H9 (cell line): ENCODE data around the gene SRPK2. TPM values are rescaled to one million over a fixed set of nuclear protein-coding genes. Genes with fewer than 3 reads are reported as not detected.

ENCODE experiments used
- DNase-seq: peaks from one replicate; pipeline ENCODE4 v3.0.0-alpha.2; 2017
- H2AFZ ChIP-seq: one replicate; pipeline ENCODE4 v1.6.1; 2013; ENCODE audit warnings: mild to moderate bottlenecking, low read length, control low read depth, moderate library complexity
- H2AK5ac ChIP-seq: 2 replicates; pipeline ENCODE4 v1.6.1; 2013; ENCODE audit warnings: low read length, control low read depth, mixed read lengths; ENCODE audit not compliant: insufficient read length
- H2BK120ac ChIP-seq: one replicate; pipeline ENCODE4 v1.6.1; 2013; ENCODE audit warnings: low read depth, mild to moderate bottlenecking, low read length, control low read depth, inconsistent platforms; ENCODE audit not compliant: poor library complexity, severe bottlenecking
- H2BK12ac ChIP-seq: 2 replicates; pipeline ENCODE4 v1.6.1; 2013; ENCODE audit warnings: low read length, control low read depth, mixed read lengths, low read depth; ENCODE audit not compliant: insufficient read length
- H2BK15ac ChIP-seq: 2 replicates; pipeline ENCODE4 v1.6.1; 2013; ENCODE audit warnings: low read depth, low read length, control low read depth
- H2BK20ac ChIP-seq: one replicate; pipeline ENCODE4 v1.6.1; 2013; ENCODE audit warnings: low read depth, mild to moderate bottlenecking, low read length, control low read depth, inconsistent platforms; ENCODE audit not compliant: poor library complexity, severe bottlenecking
- H2BK5ac ChIP-seq: 2 replicates; pipeline ENCODE4 v1.6.1; 2013; ENCODE audit warnings: low read length, control low read depth, mixed read lengths; ENCODE audit not compliant: insufficient read length
- H3K14ac ChIP-seq: 2 replicates; pipeline ENCODE4 v1.6.1; 2013; ENCODE audit warnings: low read length, control low read depth; ENCODE audit not compliant: insufficient read depth
- H3K18ac ChIP-seq: 2 replicates; pipeline ENCODE4 v1.6.1; 2013; ENCODE audit warnings: low read depth, mild to moderate bottlenecking, mixed read lengths, low read length, control low read depth; ENCODE audit not compliant: insufficient read length
- H3K23ac ChIP-seq: 2 replicates; pipeline ENCODE4 v1.6.1; 2013; ENCODE audit warnings: low read length, control low read depth, mixed read lengths, low read depth; ENCODE audit not compliant: insufficient read length
- H3K23me2 ChIP-seq: 2 replicates; pipeline ENCODE4 v1.6.1; 2013; ENCODE audit warnings: low read depth, mild to moderate bottlenecking, mixed read lengths, low read length, control low read depth; ENCODE audit not compliant: insufficient read length, poor library complexity, severe bottlenecking
- H3K27ac ChIP-seq: 2 replicates; pipeline ENCODE4 v1.5.1; 2013; ENCODE audit warnings: low read length, control low read depth, mixed read lengths, low read depth; ENCODE audit not compliant: insufficient read length
- H3K27me3 ChIP-seq: 2 replicates; pipeline ENCODE4 v1.6.1; 2013; ENCODE audit warnings: low read length, control low read depth, inconsistent platforms; ENCODE audit not compliant: insufficient read depth
- H3K4ac ChIP-seq: 2 replicates; pipeline ENCODE4 v1.6.1; 2013; ENCODE audit warnings: low read depth, mild to moderate bottlenecking, control low read depth, inconsistent platforms, low read length, moderate library complexity
- H3K4me1 ChIP-seq: 2 replicates; pipeline ENCODE4 v1.6.1; 2013; ENCODE audit warnings: low read length, control low read depth, inconsistent platforms; ENCODE audit not compliant: insufficient read depth
- H3K4me2 ChIP-seq: 2 replicates; pipeline ENCODE4 v1.6.1; 2013; ENCODE audit warnings: low read length, control low read depth, mixed read lengths; ENCODE audit not compliant: insufficient read length, insufficient read depth
- H3K56ac ChIP-seq: 2 replicates; pipeline ENCODE4 v1.6.1; 2013; ENCODE audit warnings: low read depth, mild to moderate bottlenecking, mixed read lengths, low read length, control low read depth; ENCODE audit not compliant: insufficient read length
- H3K79me1 ChIP-seq: 2 replicates; pipeline ENCODE4 v1.6.1; 2013; ENCODE audit warnings: low read depth, mild to moderate bottlenecking, moderate library complexity, low read length, control low read depth, inconsistent platforms; ENCODE audit not compliant: insufficient read depth, poor library complexity, severe bottlenecking
- H3K79me2 ChIP-seq: 2 replicates; pipeline ENCODE4 v1.6.1; 2013; ENCODE audit warnings: low read length, control low read depth, inconsistent platforms; ENCODE audit not compliant: insufficient read depth
- H3K9ac ChIP-seq: 2 replicates; pipeline ENCODE4 v1.6.1; 2013; ENCODE audit warnings: low read length, control low read depth, mixed read lengths; ENCODE audit not compliant: insufficient read length; ENCODE audit errors: extremely low read depth
- H3K9me3 ChIP-seq: one replicate; pipeline ENCODE4 v1.6.1; 2013; ENCODE audit warnings: low read depth, low read length, inconsistent platforms; ENCODE audit not compliant: control insufficient read depth
- H3T11ph ChIP-seq: one replicate; pipeline ENCODE4 v1.6.1; 2013; ENCODE audit warnings: mild to moderate bottlenecking, low read length, control low read depth, inconsistent platforms
- H4K20me1 ChIP-seq: one replicate; pipeline ENCODE4 v1.6.1; 2013; ENCODE audit not compliant: control insufficient read depth, insufficient read length, insufficient read depth
- H4K5ac ChIP-seq: 2 replicates; pipeline ENCODE4 v1.6.1; 2013; ENCODE audit warnings: low read depth, mild to moderate bottlenecking, mixed read lengths, low read length, control low read depth; ENCODE audit not compliant: insufficient read length
- H4K8ac ChIP-seq: replicated peaks from 2 replicates; pipeline ENCODE4 v1.6.1; 2013; ENCODE audit warnings: low read length, control low read depth, mixed read lengths, low read depth; ENCODE audit not compliant: insufficient read length
- H4K91ac ChIP-seq: 2 replicates; pipeline ENCODE4 v1.6.1; 2013; ENCODE audit warnings: low read depth, mild to moderate bottlenecking, moderate library complexity, mixed read lengths, low read length, control low read depth; ENCODE audit not compliant: insufficient read length
- H3K27ac Mint-ChIP-seq, 3 experiments: 2 replicates in 2 of 3; 3 replicates in 1 of 3; pipeline ENCODE4 v1.8.0; 2020 to 2021; ENCODE audit warnings: mixed read lengths in 3 of 3, mild to moderate bottlenecking in 1 of 3, moderate library complexity in 1 of 3
- H3K27me3 Mint-ChIP-seq: 2 replicates; pipeline ENCODE4 v1.8.0; 2021; ENCODE audit warnings: low read depth, mild to moderate bottlenecking, moderate library complexity, mixed read lengths
- H3K36me3 Mint-ChIP-seq, 3 experiments: 2 replicates in 2 of 3; 3 replicates in 1 of 3; pipeline ENCODE4 v1.8.0; 2020 to 2021; ENCODE audit warnings: low read depth in 3 of 3, mixed read lengths in 3 of 3; ENCODE audit not compliant: insufficient read depth in 1 of 3
- H3K4me1 Mint-ChIP-seq, 2 experiments: 2 replicates each; pipeline ENCODE4 v1.8.0; 2020; ENCODE audit warnings: mixed read lengths in 2 of 2
- H3K4me3 Mint-ChIP-seq, 2 experiments: 2 replicates in 1 of 2; 3 replicates in 1 of 2; pipeline ENCODE4 v1.8.0; 2020 to 2021; ENCODE audit warnings: mild to moderate bottlenecking in 2 of 2, mixed read lengths in 2 of 2, moderate library complexity in 1 of 2
- H3K9me3 Mint-ChIP-seq, 2 experiments: 2 replicates in 1 of 2; 3 replicates in 1 of 2; pipeline ENCODE4 v1.8.0; 2020; ENCODE audit warnings: mild to moderate bottlenecking in 2 of 2, mixed read lengths in 2 of 2, moderate library complexity in 1 of 2
- WGBS: extraction: QIAGEN DNeasy Blood & Tissue Kit; methylation state at CpG from one replicate; pipeline ENCODE4 v1.1.7; 2013; ENCODE audit warnings: missing lambda C conversion rate, low lambda C conversion rate, mixed read lengths; ENCODE audit not compliant: insufficient read length; ENCODE audit errors: extremely low coverage; 5-methylcytosine and 5-hydroxymethylcytosine counted together
- total RNA-seq: library from RNA; stranded (reverse); gene quantifications from 2 replicates; pipeline ENCODE4 v1.2.1, GENCODE V29; 2021
- TF ChIP-seq, protein P1 (sequence below): fragments of 200-600 bp; sonication (generic); conservative IDR thresholded peaks from 3 replicates; pipeline ENCODE4 v1.8.0; 2021; ENCODE audit warnings: antibody characterized with exemption, mild to moderate bottlenecking

SRPK2 gene
- total RNA-seq, 1 experiment from 2014 or later = 41.1 TPM

GRCh38 chr7:105096306-105096705 is 292.4 kb downstream of the SRPK2 start:
- Histone ChIP-seq H2BK15ac (no peak overlapping the region), H2AFZ (no peak overlapping the region), H3K4ac (no peak overlapping the region), H3K27me3 (no peaks in the 10 kb centered on the region), H2BK12ac (no peak overlapping the region), H3K4me2 (no peak overlapping the region), H3K79me1 (no peaks in the 10 kb centered on the region), H3K4me1 (no peaks in the 10 kb centered on the region), H3T11ph (no peak overlapping the region), H2BK5ac (no peak overlapping the region), H4K8ac (no peak overlapping the region), H4K5ac (no peak overlapping the region), H2AK5ac (no peak overlapping the region), H2BK20ac (no peak overlapping the region), H3K18ac (no peak overlapping the region), H4K20me1 (no peaks in the 10 kb centered on the region), H3K27ac (no peak overlapping the region), H3K23ac (no peak overlapping the region), H3K79me2 (no peaks in the 10 kb centered on the region), H3K14ac (no peak overlapping the region), H3K23me2 (no peaks in the 10 kb centered on the region), H3K9ac (no peak overlapping the region), H4K91ac (no peak overlapping the region), H2BK120ac (no peak overlapping the region), H3K9me3 (no peaks in the 10 kb centered on the region), H3K56ac (no peak overlapping the region)
- H3K36me3 Mint-ChIP-seq = peaks cover 9 to 41% (median 36%) of the 10 kb centered on the region in 3 experiments; a peak in 6 of 7 replicates
- DNase-seq = no peak
- no CpG with 5 or more reads among the region's 3 CpGs for WGBS
- H3K27me3 Mint-ChIP-seq = no peaks in the 10 kb centered on the region
- H3K9me3 Mint-ChIP-seq = no peaks in the 10 kb centered on the region
- H3K4me1 Mint-ChIP-seq = no peaks in the 10 kb centered on the region
- H3K27ac Mint-ChIP-seq = no peak overlapping the region
- TF ChIP-seq, protein P1, sequence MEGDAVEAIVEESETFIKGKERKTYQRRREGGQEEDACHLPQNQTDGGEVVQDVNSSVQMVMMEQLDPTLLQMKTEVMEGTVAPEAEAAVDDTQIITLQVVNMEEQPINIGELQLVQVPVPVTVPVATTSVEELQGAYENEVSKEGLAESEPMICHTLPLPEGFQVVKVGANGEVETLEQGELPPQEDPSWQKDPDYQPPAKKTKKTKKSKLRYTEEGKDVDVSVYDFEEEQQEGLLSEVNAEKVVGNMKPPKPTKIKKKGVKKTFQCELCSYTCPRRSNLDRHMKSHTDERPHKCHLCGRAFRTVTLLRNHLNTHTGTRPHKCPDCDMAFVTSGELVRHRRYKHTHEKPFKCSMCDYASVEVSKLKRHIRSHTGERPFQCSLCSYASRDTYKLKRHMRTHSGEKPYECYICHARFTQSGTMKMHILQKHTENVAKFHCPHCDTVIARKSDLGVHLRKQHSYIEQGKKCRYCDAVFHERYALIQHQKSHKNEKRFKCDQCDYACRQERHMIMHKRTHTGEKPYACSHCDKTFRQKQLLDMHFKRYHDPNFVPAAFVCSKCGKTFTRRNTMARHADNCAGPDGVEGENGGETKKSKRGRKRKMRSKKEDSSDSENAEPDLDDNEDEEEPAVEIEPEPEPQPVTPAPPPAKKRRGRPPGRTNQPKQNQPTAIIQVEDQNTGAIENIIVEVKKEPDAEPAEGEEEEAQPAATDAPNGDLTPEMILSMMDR = no peak
- H3K4me3 Mint-ChIP-seq = no peak overlapping the region
